MM.1S (cell line): ENCODE data around the gene MYLK4.

Experiments used
- DNase-seq: peaks from one replicate; pipeline ENCODE4 v3.0.0-alpha.2; 2015
- H2AFZ ChIP-seq: fragments of 300-600 bp; sonication (generic); 2 replicates; pipeline ENCODE4 v1.6.0; 2016; ENCODE audit warnings: antibody characterized with exemption, low read length
- H3F3A ChIP-seq: fragments of 300-600 bp; sonication (generic); 2 replicates; pipeline ENCODE4 v1.6.1; 2016; ENCODE audit warnings: mild to moderate bottlenecking, antibody characterized with exemption, low read length, moderate library complexity, mixed read lengths; ENCODE audit not compliant: insufficient read depth
- H3K27ac ChIP-seq: fragments of 300-600 bp; sonication (generic); 2 replicates; pipeline ENCODE4 v1.5.1; 2016; ENCODE audit warnings: mild to moderate bottlenecking, low read length
- H3K27me3 ChIP-seq: fragments of 300-600 bp; sonication (generic); replicated peaks from 2 replicates; pipeline ENCODE4 v1.6.0; 2016; ENCODE audit warnings: low read length; ENCODE audit not compliant: insufficient read depth
- H3K36me3 ChIP-seq: fragments of 300-600 bp; sonication (generic); replicated peaks from 2 replicates; pipeline ENCODE4 v1.6.1; 2016; ENCODE audit warnings: mild to moderate bottlenecking, low read length, mixed read lengths; ENCODE audit not compliant: insufficient read depth
- H3K4me1 ChIP-seq: fragments of 300-600 bp; sonication (generic); 2 replicates; pipeline ENCODE4 v1.6.1; 2016; ENCODE audit warnings: low read length, mixed read lengths
- H3K4me2 ChIP-seq: fragments of 300-600 bp; sonication (generic); 2 replicates; pipeline ENCODE4 v1.6.0; 2016; ENCODE audit warnings: low read depth, low read length
- H3K4me3 ChIP-seq: fragments of 300-600 bp; sonication (generic); 2 replicates; pipeline ENCODE4 v1.5.1; 2016; ENCODE audit warnings: low read length, mixed read lengths
- H3K79me2 ChIP-seq: fragments of 300-600 bp; sonication (generic); 2 replicates; pipeline ENCODE4 v1.6.1; 2016; ENCODE audit warnings: mixed run types, low read length, mixed read lengths
- H3K9ac ChIP-seq: fragments of 300-600 bp; sonication (generic); 2 replicates; pipeline ENCODE4 v1.6.1; 2016; ENCODE audit warnings: low read length, mixed read lengths
- H3K9me2 ChIP-seq: fragments of 300-600 bp; sonication (generic); replicated peaks from 2 replicates; pipeline ENCODE4 v1.6.1; 2016; ENCODE audit warnings: mild to moderate bottlenecking, low read length, mixed read lengths; ENCODE audit not compliant: insufficient read depth
- H3K9me3 ChIP-seq: fragments of 300-600 bp; sonication (generic); replicated peaks from 2 replicates; pipeline ENCODE4 v1.6.1; 2016; ENCODE audit warnings: mild to moderate bottlenecking, low read length, mixed read lengths; ENCODE audit not compliant: insufficient read depth
- H4K20me1 ChIP-seq: fragments of 300-600 bp; sonication (generic); 2 replicates; pipeline ENCODE4 v1.6.1; 2016; ENCODE audit warnings: mild to moderate bottlenecking, low read length, moderate library complexity, mixed read lengths; ENCODE audit not compliant: insufficient read depth
- CTCF ChIP-seq: fragments of 300-600 bp; sonication (generic); IDR thresholded peaks from 2 replicates; pipeline ENCODE4 v1.5.1; 2016; ENCODE audit warnings: antibody characterized with exemption, low read length, mixed read lengths
- EZH2 ChIP-seq: fragments of 300-600 bp; sonication (generic); optimal IDR thresholded peaks from 2 replicates; pipeline ENCODE3; 2017; ENCODE audit warnings: low read depth, mild to moderate bottlenecking, antibody characterized with exemption, low read length, mixed read lengths
- EZH2phosphoT487 ChIP-seq: fragments of 300-600 bp; sonication (generic); IDR thresholded peaks from 2 replicates; pipeline ENCODE4 v1.6.1; 2018; ENCODE audit warnings: antibody characterized with exemption, low read length

The MYLK4 gene

GRCh38 chr6:2674857-2675256 lies 75.9 kb downstream of the MYLK4 start:
- no peaks in the 10 kb centered on the region for H4K20me1 ChIP-seq
- DNase-seq, result no peak
- no peaks in the 10 kb centered on the region for H3K4me1 ChIP-seq
- TF ChIP-seq EZH2phosphoT487 (no peak), EZH2 (no peak), CTCF (no peak)
- H3K4me2 ChIP-seq, result no peak overlapping the region
- H3K79me2 ChIP-seq, result no peaks in the 10 kb centered on the region
- no peak overlapping the region for H3K4me3 ChIP-seq
- H3K27ac ChIP-seq, result no peak overlapping the region
- no peaks in the 10 kb centered on the region for H3F3A ChIP-seq
- H2AFZ ChIP-seq, result no peak overlapping the region
- no peaks in the 10 kb centered on the region for H3K9me3 ChIP-seq
- no peaks in the 10 kb centered on the region for H3K9me2 ChIP-seq
- H3K9ac ChIP-seq, result no peak overlapping the region
- no peaks in the 10 kb centered on the region for H3K36me3 ChIP-seq
- no peaks in the 10 kb centered on the region for H3K27me3 ChIP-seq

- Histone ChIP-seq H3K9me3 (no peaks in the 10 kb centered on the region), H3K9me2 (no peaks in the 10 kb centered on the region), H3K4me1 (no peaks in the 10 kb centered on the region), H3K9ac (no peak overlapping the region), H4K20me1 (no peaks in the 10 kb centered on the region), H3K4me3 (no peak overlapping the region), H3K79me2 (no peaks in the 10 kb centered on the region), H2AFZ (no peak overlapping the region), H3K4me2 (no peak overlapping the region), H3K27ac (no peak overlapping the region), H3K36me3 (no peaks in the 10 kb centered on the region), H3K27me3 (no peaks in the 10 kb centered on the region), H3F3A (no peaks in the 10 kb centered on the region)
- no peak for TF ChIP-seq EZH2
- no peak for TF ChIP-seq EZH2phosphoT487
- no peak for TF ChIP-seq CTCF
- DNase-seq, result no peak
Observed at GRCh38 chr6:2669067-2669700, 81.5 kb downstream of the MYLK4 start.

GRCh38 chr6:2667617-2668016 lies 83.1 kb downstream of the MYLK4 start:
- Histone ChIP-seq H3K4me1 (no peaks in the 10 kb centered on the region), H3K9ac (no peak overlapping the region), H3K36me3 (no peaks in the 10 kb centered on the region), H3K9me2 (no peaks in the 10 kb centered on the region), H2AFZ (no peak overlapping the region), H3K4me3 (no peak overlapping the region), H3K27ac (no peak overlapping the region), H3K79me2 (no peaks in the 10 kb centered on the region), H3K4me2 (no peak overlapping the region), H3K27me3 (no peaks in the 10 kb centered on the region; the same call in 1 of the 2 replicates), H4K20me1 (no peaks in the 10 kb centered on the region), H3F3A (no peaks in the 10 kb centered on the region), H3K9me3 (no peaks in the 10 kb centered on the region)
- TF ChIP-seq EZH2phosphoT487 (no peak), CTCF (no peak), EZH2 (no peak)
- DNase-seq, result no peak
